HG02759 (cell line): ENCODE results near the gene ZSWIM5.
"Not testable (repeated sequence)": the region's sequence is repeated elsewhere in the genome, so short reads cannot be mapped to it uniquely, and the experiment has no call there.

Source experiments
- ATAC-seq: cut with Tn5 transposase; IDR thresholded peaks from one replicate; pipeline ENCODE4 v1.9.1; 2021; ENCODE audit warnings: mild to moderate bottlenecking, moderate library complexity; ENCODE audit not compliant: unreplicated experiment

The ZSWIM5 gene

DNA sequence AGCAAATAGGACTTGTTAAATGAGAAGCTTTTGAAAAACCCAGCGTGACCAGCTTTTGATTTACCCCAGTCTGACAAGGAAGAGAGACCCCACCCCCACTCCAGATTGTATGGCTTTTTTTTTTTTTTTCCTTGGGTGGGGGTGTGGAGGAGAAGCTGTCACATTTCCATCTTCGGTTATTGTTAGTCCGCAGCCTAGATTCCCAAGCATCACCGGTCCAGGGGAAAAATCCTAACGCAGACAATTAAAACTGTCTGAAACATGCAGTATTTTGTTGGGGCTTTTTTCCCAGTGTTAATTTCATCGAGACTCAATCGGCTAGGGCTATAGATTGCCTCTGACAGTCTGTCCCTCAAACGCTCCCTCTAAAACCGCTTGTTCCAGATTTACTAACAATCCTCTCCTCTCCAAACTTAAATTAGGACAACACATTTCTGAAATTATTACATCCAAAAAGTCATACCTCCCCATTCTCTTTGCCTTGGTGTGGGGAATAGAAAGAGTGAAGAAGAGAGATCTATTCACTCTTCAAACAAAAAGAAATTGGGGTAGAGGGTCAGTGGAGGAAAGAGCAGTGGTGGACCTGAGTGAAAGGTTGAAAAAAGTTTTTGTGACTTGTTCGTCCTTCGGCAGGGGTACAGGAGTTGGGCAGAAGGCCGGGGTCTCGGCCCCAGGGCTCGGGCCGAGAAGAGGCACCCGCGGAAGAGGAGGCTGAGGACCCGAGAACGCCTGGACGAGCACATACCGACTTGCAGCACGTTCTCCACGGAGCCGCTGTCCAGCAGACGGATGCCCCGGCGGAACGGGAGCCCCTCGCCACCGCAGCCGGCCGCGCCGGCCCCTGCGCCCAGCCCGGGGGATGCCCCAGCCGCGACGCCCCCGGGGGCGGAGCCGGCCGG is 1.1 kb downstream of the ZSWIM5 start:
- ATAC-seq = peak; percentile 27

DNA sequence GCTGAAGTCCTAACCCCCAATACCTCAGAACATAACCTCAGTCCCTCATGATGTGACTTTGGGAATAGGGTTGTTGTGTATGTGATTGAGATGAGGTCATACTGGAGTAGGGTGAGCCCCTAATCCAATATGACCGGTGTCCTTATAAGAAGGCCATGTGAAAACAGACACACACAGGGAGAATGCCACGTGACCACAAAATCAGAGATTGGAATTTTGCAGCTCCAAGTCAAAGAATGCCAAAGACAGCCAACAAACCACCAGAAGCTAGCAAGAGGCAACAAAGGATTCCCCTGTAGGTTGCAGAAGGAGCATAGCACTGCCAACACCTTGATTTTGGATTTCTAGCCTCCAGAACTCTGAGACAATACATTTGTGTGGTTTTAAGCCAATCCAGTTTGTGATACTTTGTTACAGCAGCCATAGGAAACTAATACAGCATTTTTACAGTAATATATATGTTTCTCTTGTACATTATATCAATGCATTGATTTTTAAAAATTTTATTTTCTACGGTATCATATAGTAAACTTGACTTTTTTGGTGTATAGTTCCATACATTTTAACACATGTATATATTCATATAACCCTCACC is 5.4 kb downstream of the ZSWIM5 start:
- ATAC-seq = no peak

DNA sequence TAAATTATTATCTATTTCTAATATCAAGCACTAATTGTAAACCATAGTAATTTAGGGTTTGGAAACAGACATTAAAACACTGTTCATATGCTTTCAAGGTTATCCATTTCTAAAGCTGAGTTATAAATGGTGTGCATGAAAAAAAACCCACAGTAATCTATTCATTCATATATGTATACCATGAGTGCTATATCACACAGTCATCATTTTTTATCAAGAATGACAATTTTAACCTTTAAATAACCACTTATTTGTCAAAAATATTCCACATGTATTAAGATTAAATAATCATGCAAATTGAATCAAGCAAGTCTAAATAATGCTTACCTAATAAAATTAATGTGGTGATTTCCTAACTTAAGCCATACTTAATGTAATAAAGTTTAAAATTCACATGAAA is 6.0 kb downstream of the ZSWIM5 start:
- ATAC-seq = no peak

DNA sequence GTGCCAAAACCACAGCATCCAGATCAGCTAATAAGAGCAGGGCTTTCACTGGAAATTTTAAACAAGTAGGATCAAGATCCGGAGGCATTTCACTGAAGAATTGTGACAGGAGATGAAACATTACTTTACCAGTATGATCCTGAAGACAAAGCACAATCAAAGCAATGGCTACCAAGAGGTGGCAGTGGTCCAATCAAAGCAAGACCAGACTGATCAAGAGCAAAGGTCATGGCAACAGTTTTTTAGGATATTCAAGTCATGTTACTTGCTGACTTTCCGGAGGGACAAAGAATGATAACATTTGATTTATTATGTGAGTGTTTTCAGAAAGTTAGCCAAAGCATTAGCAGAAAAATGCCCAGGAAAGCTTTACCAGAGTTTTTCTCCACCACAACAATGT is 8.2 kb downstream of the ZSWIM5 start:
- ATAC-seq = no peak

DNA sequence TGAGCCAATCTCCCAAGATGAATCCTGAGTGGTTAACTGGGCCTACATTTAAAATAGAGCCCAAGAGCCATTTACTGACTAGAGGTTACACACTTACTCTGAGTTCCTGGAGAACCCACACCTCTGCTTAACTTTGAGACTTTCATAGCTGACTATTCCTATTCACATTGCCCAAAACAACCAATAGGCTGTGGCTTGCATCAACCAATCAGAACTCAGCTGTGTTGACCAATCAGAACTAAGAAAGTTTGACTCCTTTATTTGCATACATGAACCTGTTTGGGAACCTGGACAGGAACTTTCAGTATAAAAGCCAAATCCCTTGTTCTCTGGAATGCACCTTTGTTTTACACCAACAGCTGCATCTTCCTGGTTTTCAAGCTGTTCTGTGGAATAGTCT is 9.5 kb downstream of the ZSWIM5 start:
- no peak for ATAC-seq

- no peak for ATAC-seq
These were observed 15.0 kb downstream of the ZSWIM5 start for GRCh38 chr1:45191418-45191783.

DNA sequence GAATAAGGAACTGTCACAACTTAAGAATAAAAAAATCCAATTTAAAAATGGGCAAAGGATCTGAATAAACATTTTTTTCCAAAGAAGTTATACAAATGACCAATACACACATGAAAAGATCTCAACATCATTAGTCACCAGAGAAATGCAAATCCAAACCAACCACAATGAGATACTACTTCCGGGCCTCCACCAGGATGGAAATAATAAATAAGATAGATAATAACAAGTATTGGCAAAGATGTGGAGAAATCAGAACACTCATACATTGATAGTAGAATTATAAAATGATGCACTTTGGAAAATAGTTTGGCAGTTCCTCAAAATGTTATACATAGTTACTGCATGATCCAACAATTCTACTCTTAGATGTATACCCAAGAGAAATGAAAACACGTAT is 18.7 kb downstream of the ZSWIM5 start:
- no peak for ATAC-seq

DNA sequence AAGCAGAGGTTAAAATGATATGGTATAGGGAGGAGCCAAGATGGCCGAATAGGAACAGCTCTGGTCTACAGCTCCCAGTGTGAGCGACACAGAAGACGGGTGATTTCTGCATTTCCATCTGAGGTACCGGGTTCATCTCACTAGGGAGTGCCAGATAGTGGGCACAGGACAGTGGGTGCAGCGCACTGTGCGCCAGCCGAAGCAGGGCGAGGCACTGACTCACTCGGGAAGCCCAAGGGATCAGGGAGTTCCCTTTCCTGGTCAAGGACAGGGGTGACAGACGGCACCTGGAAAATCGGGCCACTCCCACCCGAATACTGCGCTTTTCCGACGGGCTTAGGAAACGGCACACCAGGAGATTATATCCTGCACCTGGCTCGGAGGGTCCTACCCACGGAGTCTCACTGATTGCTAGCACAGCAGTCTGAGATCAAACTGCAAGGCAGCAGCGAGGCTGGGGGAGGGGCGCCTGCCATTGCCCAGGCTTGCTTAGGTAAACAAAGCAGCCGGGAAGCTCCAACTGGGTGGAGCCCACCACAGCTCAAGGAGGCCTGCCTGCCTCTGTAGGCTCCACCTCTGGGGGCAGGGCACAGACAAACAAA is 26.4 kb downstream of the ZSWIM5 start:
- not testable (repeated sequence) for ATAC-seq

- ATAC-seq = no peak
These were observed 29.0 kb downstream of the ZSWIM5 start for GRCh38 chr1:45177452-45177851.

- ATAC-seq = no peak
These were observed 33.6 kb downstream of the ZSWIM5 start for GRCh38 chr1:45172764-45173163.

GRCh38 chr1:45172005-45172404 is 34.4 kb downstream of the ZSWIM5 start:
- ATAC-seq = no peak

DNA sequence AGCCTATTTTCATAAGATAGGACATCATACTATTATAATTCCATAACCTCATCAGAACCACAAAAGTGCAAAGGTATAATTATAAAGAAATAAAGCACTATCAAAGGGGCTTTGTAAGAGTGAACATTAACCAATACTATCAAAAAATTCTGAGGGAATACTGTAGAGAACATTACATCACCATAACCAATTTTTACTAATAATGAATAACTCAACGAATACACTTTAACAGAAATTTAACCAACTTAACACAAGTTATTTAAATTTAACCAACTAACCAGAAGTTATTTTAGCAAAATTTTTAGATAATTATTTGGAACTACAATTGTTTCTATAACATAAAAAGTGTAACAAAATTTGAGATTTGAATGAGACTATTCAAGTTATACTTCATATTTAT is 34.8 kb downstream of the ZSWIM5 start:
- no peak for ATAC-seq

DNA sequence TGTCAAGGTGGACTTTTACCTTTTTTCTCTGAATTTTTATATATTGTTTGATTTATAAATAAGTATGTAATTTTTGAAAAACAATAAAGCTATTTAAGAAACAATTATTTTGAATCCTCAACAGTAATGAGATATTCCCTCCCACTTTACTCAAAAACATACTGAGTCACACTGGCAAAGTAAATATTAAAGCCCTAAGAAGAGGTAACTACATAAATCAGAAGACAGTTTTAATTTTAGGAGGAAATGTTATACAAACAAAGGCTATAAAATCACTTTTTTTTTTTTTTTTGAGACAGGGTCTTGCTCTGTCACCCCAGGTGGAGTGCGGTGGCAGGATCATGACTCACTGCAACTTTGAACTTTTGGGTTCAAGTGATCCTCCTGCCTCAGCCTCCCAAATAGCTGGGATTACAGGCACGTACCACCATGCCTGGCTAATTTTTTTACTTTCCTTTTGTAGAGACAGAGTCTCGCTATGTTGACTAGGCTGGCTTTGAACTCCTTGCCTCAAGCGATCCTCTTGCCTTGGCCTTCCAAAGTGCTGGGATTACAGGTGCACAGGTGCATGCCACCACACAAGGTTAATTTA is 36.2 kb downstream of the ZSWIM5 start:
- ATAC-seq = no peak

DNA sequence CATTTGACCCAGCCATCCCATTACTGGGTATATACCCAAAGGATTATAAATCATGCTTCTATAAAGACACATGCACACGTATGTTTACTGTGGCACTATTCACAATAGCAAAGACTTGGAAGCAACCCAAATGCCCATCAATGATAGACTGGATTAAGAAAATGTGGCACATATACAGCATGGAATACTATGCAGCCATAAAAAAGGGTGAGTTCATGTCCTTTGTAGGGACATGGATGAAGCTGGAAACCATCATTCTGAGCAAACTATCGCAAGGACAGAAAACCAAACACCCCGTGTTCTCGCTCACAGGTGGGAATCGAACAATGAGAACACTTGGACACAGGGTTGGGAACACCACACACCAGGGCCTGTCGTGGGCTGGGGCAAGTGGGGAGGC is 38.5 kb downstream of the ZSWIM5 start:
- ATAC-seq = not testable (repeated sequence)

DNA sequence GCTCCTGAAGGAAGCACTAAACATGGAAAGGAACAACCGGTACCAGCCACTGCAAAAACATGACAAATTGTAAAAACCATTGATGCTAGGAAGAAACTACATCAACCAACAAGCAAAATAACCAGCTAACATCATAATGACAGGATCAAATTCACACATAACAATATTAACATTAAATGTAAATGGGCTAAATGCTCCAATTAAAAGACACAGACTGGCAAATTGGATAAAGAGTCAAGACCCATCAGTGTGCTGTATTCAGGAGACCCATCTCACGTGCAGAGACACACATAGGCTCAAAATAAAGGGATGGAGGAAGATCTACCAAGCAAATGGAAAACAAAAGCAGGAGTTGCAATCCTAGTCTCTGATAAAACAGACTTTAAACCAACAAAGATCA is 42.1 kb downstream of the ZSWIM5 start:
- ATAC-seq = not testable (repeated sequence)

- ATAC-seq = not testable (repeated sequence)
These were observed 43.3 kb downstream of the ZSWIM5 start for GRCh38 chr1:45163111-45163510.

GRCh38 chr1:45162041-45163035 is 44.1 kb downstream of the ZSWIM5 start:
- ATAC-seq = not testable (repeated sequence)

DNA sequence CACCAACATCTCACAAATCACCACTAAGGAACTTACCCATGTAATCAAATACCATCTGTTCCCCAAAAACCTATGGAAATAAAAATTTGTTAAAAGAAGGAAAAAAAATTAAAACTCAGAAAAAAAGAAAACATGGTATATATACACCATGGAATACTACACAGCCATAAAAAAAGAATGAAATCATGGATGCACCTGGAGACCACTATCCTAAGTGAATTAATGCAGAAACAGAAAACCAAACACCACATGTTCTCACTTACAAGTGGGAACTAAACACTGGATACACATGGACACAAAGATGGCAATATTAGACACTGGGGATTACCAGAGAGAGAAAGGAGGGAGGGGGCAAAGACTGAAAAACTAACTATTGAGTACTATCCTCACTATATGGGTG is 50.4 kb downstream of the ZSWIM5 start:
- no peak for ATAC-seq

- no peak for ATAC-seq
These were observed 51.0 kb downstream of the ZSWIM5 start for GRCh38 chr1:45155423-45155822.

GRCh38 chr1:45152126-45152525 is 54.3 kb downstream of the ZSWIM5 start:
- ATAC-seq = no peak
